Left ventricle myocardium inferior (tissue), 1 donor: ENCODE data around the gene CSNK1D. TPM values are rescaled to one million over a fixed set of nuclear protein-coding genes. Genes with fewer than 3 reads are reported as not detected.

Source experiments
- DNase-seq: peaks from one replicate; pipeline ENCODE4 v3.0.0-alpha.2; 2020
- H3K27ac ChIP-seq: fragments of 200-600 bp; replicated peaks from 2 replicates; pipeline ENCODE4 v1.8.0; 2021
- H3K27me3 ChIP-seq: fragments of 200-600 bp; 2 replicates; pipeline ENCODE4 v1.8.0; 2021; ENCODE audit warnings: low read depth
- H3K36me3 ChIP-seq: fragments of 200-600 bp; 2 replicates; pipeline ENCODE4 v1.8.0; 2021
- H3K4me1 ChIP-seq: fragments of 200-600 bp; 2 replicates; pipeline ENCODE4 v1.8.0; 2021
- H3K4me3 ChIP-seq: fragments of 200-600 bp; 2 replicates; pipeline ENCODE4 v1.8.0; 2021; ENCODE audit warnings: mild to moderate bottlenecking, moderate library complexity
- H3K9me3 ChIP-seq: fragments of 200-600 bp; replicated peaks from 2 replicates; pipeline ENCODE4 v1.8.0; 2021
- CTCF ChIP-seq: fragments of 200-600 bp; IDR thresholded peaks from 2 replicates; pipeline ENCODE4 v1.8.0; 2021; ENCODE audit warnings: antibody characterized with exemption, mild to moderate bottlenecking, borderline replicate concordance
- intact Hi-C: fragments of 100-400 bp; cut with micrococcal nuclease; formaldehyde crosslinking; loops from one replicate; pipeline ENCODE4 v1.11.0; 2022
- total RNA-seq: library from RNA; stranded (reverse); fragmentation: NEBNext Ultra II Directional; extraction: Animal tissue kit (Norgen Biotek cat#: 25700); gene quantifications from one replicate; pipeline ENCODE4 v1.2.1, GENCODE V29; 2021
- donor health status: DM: no; HTN: yes; CAD: no; lungs with severe emphysema.

CSNK1D gene
- total RNA-seq, 1 donor from 2014 or later, result 61.8 TPM

GRCh38 chr17:82276938-82277337, 3.4 kb upstream of the CSNK1D start:
- H3K27me3 ChIP-seq, result no peaks in the 10 kb centered on the region
- H3K27ac ChIP-seq, result no peak overlapping the region
- peaks cover 26% of the 10 kb centered on the region for H3K4me1 ChIP-seq
- no peak for DNase-seq
- H3K36me3 ChIP-seq, result peaks cover 3% of the 10 kb centered on the region
- intact Hi-C loops, result no loop called here
- no peaks in the 10 kb centered on the region for H3K9me3 ChIP-seq
- H3K4me3 ChIP-seq, result no peak overlapping the region
- TF ChIP-seq CTCF, result no peak

- no peaks in the 10 kb centered on the region for H3K9me3 ChIP-seq
- H3K36me3 ChIP-seq, result peaks cover 19% of the 10 kb centered on the region
- no peak for TF ChIP-seq CTCF
- H3K27me3 ChIP-seq, result no peaks in the 10 kb centered on the region
- H3K4me3 ChIP-seq, result no peak overlapping the region
- no peak for DNase-seq
- intact Hi-C loops, result no loop called here
- no peak overlapping the region for H3K27ac ChIP-seq
- peaks cover 42% of the 10 kb centered on the region for H3K4me1 ChIP-seq
These were observed 1.8 kb upstream of the CSNK1D start for GRCh38 chr17:82275326-82275725.

DNA sequence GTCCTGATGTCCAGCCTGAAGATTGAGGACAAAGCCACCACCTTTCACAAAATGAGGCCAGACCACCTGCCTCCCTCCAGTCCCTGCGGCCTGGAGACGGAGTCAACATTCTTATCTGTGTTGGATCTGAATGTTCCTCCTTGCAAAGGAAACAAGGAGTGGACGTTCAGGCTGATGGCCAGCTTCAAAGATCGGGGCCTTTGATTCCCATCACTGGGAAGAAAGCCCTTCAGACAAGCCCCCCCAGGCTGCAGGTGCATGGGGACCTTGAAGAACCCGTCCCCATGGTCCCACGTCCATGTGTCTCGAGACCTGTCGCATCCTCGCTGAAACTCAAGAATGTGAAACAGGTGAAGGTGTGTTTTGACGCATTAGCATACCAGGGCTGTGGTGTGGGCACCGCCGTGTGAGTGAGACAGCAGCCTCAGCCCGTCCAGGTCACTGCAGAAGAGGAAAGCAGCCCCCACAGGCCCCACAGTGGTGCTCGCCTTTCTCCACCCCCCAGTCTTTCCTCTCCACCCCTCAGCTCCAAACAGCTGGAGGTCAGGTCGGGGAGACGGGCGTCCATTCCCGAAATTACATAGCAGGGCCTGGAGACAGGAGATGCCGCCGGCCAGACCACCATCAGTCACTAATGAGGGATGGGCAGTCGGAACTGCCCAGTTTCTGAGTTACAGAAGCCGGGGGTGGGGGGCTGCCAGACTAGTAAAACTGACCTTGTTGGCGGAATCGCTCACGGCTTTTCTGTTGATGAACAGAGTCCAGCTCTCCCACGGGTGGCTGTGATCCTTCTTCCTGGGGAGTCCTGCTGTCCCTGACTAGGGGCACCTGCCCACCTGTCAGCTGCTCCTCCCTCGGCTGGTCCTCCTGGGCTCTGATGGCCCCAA, 877 bp upstream of the CSNK1D start:
- intact Hi-C loops, result no loop called here
- H3K4me3 ChIP-seq, result peak overlapping the region; percentile 98
- peaks cover 52% of the 10 kb centered on the region for H3K4me1 ChIP-seq

DNA sequence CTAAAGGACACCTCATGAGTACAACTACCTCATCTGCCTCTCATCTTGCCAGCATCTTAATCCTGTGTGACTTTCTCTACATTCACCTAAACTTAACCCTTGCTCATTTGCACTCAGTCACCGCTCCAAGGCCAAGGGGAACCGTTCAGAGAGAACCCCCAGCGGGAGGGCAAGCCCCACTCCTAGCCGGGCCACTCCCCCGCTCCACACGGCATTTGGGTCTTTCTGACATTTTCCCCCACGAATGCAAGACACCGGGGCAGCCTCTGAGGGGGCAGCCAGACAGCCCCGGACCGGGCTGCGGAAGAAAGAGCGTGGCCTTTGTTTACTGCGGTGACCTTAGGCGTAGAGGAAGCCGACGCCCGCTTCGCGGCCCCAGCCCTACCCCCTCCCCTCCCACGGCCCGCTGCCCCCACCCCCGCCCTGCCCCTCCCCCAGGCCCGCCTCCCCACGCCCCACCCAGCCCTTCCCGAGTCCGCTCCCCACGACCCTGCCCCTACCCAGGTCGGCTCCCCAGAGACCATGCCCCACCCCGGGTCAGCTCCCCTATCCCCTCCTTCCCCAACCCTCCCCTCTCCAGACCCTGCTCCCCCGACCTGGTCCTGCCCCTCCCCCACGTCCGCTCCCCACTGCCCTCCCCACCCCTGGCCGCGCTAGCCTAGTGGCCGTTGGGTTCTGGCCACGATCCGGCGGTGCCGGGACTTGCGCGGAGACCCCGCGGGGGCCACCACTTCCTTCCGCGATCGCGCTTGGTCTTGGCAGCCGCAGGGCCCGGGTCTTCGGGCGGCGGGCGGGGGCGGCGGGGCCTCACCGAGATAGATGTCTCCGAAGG, 789 bp downstream of the CSNK1D start:
- peak; percentile 56 for DNase-seq
- Histone ChIP-seq H3K36me3 (peaks cover 21% of the 10 kb centered on the region), H3K27ac (peak overlapping the region; percentile 98), H3K4me1 (peaks cover 69% of the 10 kb centered on the region), H3K9me3 (no peaks in the 10 kb centered on the region), H3K4me3 (peak overlapping the region; percentile 98), H3K27me3 (no peaks in the 10 kb centered on the region)
- TF ChIP-seq CTCF, result no peak
- intact Hi-C loops, result no loop called here

More for the DNA sequence above, 877 bp upstream of the CSNK1D start:
- Histone ChIP-seq H3K36me3 (peaks cover 21% of the 10 kb centered on the region), H3K27me3 (no peaks in the 10 kb centered on the region), H3K9me3 (no peaks in the 10 kb centered on the region), H3K27ac (peak overlapping the region; percentile 98)
- no peak for DNase-seq
- TF ChIP-seq CTCF, result no peak

DNA sequence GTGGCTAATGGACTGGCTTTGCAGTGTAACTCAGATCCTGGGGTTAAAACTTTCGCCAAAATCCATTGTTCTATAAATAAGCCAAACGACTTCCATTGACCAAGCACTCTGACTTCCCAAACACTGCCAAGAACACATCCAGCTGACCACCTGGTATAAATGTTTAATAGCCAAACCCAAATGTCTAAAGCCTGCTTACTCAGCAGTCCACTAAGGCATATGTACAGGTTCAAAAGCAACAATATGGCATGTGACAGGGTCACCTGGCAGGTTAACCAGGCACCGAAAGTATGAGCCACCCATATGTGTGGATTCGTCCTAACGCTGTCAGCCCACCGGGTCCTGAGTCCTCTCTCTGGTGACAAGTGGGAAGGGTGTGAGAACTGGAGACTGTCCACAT, 2.1 kb downstream of the CSNK1D start:
- H3K9me3 ChIP-seq, result no peaks in the 10 kb centered on the region
- DNase-seq, result no peak
- intact Hi-C loops, result no loop called here
- no peaks in the 10 kb centered on the region for H3K27me3 ChIP-seq
- no peak for TF ChIP-seq CTCF
- peak overlapping the region; percentile 98 for H3K4me3 ChIP-seq
- peaks cover 82% of the 10 kb centered on the region for H3K4me1 ChIP-seq
- peak overlapping the region; percentile 98 for H3K27ac ChIP-seq
- peaks cover 21% of the 10 kb centered on the region for H3K36me3 ChIP-seq
